Measurements from ENCODE around the gene DAAM1.

Gene DAAM1

DNA sequence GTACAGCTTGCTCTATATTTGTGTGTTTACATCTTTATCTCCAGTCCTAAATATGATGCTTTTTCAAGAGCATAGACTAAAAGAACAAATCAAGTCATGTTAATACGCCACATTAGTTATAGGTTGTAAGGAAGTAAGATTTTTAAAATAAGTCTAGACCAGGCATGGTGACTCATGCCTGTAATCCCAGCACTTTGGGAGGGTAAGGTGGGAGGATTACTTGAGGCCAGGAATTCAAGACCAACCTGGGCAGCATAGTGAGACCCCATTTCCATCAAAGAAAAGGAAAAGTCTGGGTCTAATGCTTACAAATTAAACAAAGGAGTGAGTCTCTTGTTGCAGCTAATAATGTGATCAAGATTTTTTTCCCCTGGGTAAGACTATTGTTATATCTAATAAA is 157.9 kb downstream of the DAAM1 start:
- DNase-seq = no peak

GRCh38 chr14:59346796-59347510 is 158.5 kb downstream of the DAAM1 start:
- DNase-seq = no peak

DNA sequence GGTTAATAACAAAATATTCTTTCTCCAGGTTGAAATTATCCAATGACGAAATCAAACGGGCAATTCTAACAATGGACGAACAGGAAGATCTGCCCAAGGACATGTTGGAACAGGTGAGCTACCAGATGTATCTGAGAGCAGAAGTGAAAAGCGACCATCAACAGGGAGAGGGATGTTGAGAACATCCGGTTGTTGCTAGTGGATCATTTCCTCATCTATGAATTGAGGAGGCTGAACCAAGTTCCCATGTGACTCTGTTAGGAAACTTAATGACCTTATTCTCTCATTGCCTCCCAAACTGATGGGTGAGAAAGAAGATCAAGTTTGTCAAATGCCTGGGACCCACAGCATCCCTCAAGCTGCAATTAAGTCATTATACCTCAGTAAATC is 159.0 kb downstream of the DAAM1 start:
- DNase-seq = no peak

GRCh38 chr14:59347915-59348314 is 159.4 kb downstream of the DAAM1 start:
- DNase-seq = no peak

GRCh38 chr14:59349258-59349701 is 160.8 kb downstream of the DAAM1 start:
- no peak for DNase-seq

DNA sequence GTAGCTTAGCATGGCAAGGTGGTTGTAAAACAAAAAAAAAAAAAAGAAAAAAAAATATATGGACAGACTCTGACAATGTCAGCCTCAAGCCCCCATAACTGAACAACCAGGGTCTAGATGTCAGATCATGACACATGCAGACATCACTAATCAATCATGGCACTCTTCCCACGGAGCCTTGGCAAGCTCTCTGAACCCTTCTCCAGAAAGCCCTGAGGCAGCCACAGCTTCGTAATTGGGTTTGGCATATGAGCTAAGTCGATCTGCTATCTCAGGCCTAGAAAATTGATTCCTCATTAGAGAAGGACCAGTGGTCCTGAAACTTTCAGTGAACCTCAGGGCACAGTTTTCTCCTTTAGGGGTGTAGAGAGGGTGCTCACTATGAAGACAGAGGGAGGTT is 164.5 kb downstream of the DAAM1 start:
- no peak for DNase-seq

- DNase-seq = no peak
Observed at GRCh38 chr14:59354666-59355065, 166.2 kb downstream of the DAAM1 start.

DNA sequence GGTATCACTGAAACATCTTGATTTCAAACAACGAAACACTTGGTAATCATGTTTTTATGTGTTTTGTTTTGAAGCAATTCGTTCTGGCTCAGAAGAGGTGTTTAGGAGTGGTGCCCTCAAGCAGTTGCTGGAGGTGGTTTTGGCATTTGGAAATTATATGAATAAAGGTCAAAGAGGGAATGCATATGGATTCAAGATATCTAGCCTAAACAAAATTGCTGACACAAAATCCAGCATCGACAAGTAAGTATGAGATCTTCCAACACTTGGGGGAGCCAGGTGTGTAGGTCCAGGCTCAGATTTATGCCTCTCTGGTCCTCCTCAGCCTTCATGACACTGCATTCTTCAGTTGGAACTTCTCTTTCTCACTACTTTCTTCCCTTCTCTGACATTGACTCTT is 166.6 kb downstream of the DAAM1 start:
- DNase-seq = no peak

DNA sequence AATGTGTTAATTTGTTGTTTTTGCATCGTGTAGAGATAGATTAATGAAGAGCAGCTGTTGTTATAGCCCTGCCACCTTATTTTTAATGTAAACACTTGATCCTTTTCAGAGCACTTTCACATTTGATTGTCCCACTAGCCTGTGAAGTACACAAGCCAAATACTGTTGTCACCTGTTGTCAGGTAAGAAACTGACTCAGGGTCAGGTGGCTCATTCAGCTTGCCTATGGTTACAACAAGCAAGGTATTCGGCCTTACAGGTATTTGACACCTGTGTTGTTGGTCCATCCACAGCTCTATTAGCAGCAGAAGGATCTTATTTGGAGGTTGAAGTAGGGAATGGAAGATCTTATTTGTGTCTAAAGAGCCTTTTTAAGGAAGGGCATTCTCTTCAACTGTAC is 167.8 kb downstream of the DAAM1 start:
- no peak for DNase-seq

DNA sequence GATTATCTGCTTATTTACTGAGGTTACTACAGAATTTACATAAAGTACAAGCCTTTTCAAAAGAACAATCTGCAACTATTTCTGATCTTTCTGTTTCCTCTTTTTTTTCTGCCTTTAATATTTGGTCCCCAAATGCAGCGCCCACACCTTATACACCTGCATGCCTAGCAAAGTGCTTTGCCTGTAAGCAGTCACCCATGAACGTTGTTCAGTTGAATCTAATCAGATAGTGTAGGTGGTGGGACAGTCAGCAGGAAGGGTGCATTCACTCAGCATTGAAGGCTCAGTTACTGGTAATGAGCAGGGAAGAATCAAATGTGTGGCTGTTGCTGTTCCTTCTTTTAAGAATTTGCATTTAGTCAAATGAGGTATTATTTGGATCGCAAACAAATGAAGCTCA is 168.3 kb downstream of the DAAM1 start:
- DNase-seq = no peak

DNA sequence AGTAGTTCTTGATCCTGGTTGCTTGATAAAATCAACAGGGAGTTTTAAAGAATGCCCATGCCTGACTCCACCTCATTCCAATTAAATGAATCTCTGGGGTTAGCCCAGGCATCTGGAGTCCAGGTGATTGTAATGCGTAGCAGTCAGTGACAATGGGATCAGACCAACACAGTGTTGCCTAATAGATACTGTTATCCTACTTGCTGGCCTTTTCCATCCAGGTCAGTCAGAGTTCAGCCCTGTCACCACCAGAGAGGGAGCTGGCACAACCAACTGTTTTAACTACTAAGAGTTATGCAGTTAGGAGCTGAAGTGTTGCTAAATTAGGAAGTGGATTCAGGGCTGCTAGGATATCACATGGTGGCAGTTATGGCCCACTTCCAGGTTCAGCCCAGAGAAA is 169.6 kb downstream of the DAAM1 start:
- no peak for DNase-seq

DNA sequence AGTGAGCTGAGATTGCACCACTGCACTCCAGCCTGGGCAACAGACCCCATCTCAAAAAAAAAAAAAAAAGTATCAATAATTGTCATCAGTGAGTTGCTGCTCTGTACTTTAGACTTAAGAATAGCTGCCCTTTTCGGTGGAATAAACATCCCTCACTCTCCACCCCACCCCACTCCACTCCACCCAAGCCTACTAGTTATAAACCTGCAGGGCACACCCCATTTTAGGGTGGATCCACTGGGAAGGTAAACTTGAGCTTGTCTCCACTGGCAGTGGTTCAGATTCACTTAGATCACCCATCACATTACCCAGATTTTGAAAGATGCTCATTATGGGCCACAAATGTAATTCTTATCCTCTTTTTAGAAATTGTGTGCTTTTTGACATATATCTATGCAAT is 170.3 kb downstream of the DAAM1 start:
- no peak for DNase-seq

GRCh38 chr14:59359431-59360124 is 171.1 kb downstream of the DAAM1 start:
- DNase-seq = no peak

DNA sequence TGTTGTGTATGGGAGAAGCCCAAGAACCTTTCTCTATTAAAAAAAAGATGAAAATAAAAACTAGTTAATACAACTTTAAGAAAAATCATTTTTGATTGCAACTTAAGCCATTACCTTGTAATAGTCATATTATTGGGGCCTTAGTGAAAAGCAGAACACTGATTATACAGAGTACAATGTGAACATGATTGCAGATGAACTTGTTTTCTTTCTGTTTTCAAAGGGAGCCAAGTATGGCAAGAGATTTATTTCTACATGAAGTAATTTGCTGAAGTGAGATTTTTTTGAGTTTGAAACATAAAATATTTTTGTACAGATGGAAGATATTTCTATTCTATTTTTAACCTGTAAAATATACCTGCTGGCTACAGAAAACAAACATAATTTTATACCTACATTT is 171.8 kb downstream of the DAAM1 start:
- no peak for DNase-seq

DNA sequence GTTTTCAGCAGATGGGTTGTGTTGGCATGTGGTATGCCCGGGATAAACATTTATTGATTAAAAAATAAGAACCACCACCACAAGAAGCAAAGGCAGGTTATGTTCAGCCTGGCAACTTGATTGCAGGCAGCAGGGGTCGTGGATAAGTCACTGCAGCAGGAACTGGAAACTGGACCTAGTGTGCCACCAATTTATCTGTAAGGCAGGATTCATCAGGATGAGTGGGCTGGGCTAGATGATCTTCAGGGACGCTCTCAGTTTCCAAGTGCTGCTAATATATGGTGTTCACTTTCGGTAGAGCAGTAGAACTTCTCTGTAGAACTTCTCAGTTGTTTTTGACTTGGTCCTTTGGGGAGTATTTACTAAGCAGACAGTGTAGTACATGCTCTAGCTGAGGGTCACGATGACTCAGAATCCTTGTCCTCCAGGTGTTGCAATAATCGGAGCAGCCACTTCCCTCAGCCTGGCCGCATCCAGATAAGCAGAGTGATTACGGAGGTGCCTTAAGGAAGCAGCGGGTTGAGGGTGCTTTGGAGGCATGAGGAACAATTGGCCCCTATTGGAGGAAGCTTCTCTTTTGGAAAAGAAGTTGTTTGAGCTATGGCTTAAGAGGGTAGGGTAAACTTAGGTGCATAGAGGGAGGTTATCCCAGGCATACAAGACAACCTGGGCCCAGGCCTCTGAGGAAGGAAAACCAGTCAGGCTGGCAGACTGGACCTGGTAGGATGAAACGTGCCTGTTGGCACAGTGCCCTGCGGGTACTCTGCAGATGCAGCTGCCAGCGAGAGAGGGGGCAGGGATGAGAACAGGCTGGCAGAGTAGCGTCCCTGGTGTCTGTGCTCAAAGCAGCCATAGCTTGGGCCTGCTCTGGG is 172.7 kb downstream of the DAAM1 start:
- DNase-seq = no peak

DNA sequence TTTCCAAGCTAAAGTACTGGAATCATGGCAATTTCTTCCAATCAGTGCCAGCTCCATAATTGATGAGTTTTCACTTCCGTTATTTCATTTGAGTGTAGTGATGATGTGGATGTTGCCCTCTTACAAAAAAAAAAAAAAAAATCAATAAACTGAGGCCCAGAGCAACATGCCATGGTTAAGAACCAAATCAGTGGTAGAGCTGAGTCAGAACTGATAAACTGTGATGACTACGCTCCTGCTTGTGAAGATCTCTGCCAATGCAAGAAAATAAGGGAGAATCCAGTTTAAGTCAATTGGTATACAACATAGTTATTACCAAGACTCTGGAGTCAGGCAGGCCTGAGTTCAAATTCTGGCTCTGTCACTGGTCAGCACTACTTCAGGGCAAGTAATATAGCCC is 174.0 kb downstream of the DAAM1 start:
- DNase-seq = no peak

DNA sequence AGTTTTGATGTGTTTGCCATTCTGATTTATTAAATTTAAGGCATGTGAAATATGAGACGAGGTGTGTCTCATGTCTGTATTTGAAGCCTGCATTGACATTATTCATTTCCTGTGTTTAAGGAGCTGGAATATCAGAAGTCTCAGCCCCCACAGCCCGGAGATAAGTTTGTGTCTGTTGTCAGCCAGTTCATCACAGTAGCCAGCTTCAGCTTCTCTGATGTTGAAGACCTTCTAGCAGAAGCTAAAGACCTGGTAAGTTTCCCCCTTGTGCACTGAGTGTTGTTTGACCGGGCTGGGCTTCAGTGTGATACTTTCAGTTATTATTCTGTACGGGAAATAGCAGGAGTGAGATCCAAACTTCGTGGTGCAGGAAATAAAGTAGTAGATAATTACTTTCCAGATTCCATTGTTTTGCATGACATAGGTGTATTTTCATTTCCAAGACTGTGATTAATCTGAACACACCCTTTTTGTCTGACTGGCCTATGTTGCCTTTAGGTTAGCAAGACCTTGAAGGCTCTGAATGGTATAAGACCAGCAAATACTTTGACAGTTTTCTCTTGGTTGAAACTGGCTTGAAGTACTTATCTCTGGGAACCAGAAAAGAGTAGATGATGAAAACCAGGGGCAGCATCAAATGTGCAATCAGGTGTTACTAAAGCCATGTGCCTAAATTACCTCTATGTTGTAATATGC is 175.2 kb downstream of the DAAM1 start:
- DNase-seq = no peak

GRCh38 chr14:59370158-59370742 is 181.8 kb downstream of the DAAM1 start:
- DNase-seq = no peak

DNA sequence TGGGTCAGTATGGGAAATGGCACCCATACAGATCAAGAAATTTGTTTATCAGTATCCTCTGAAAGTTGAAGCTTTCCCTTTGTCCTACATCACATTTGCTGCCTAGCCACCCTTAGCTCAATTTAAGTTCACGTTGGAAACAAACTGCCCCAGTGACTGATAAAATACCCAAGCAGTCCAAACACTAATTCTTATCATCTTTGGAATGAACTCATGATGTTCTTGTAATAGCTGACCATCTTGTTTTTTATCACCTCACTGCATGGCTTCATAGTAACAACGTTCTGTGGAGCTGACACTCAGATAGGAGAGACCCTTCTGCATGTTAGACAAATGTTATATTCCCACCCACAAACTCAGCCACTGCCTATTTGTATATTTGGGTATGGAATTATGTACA is 183.3 kb downstream of the DAAM1 start:
- DNase-seq = no peak

- no peak for DNase-seq
Observed at GRCh38 chr14:59374048-59374447, 185.6 kb downstream of the DAAM1 start.

DNA sequence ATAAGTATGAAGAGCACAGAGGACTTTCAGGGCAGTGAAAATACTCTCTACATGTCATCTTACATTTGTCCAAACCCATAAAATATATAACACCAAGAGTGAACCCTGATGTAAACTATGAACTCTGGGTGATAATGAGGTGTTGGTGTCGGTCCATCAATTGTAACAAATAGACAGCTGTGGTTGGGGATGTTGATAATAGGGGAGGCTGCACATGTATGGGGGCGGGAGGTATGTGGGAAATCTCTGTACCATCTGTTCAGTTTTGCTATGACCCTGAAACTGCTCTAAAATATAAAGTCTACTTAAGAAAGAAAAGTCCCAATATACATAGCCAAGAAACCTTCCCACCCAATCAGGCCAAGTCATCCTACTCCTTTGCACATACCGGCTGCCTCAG is 188.2 kb downstream of the DAAM1 start:
- DNase-seq = no peak

DNA sequence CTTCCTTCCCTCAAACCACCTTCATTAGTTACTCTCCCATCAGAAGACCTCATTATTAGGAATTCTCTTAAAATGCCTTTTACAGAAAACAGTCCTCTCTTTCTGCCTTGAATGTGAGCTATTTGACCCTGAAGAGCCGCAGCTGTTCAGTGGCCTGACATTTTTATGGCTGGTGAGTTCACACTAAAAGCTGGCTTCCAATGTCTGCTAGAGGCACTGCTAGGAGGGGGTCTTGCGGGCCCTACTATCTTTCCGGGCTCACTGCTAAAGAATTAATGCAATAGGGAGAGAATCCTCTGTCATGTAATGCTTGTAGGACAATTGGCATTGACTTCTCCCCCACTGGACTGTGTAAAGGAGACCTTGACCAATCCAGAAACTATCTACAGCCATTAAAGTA is 189.0 kb downstream of the DAAM1 start:
- DNase-seq = no peak

Measured in stimulated activated CD4-positive, alpha-beta T cell treated with anti-CD3 and anti-CD28 coated beads, Interleukin-12 subunit alpha, Interleukin-12 subunit beta, amount 100 ng/mL, for 4 hours (primary cell).